ENCODE results near the gene SLC25A3.

SLC25A3 gene

GRCh38 chr12:98644433-98644711 lies 50.9 kb downstream of the SLC25A3 start:
- H3K9me3 Mint-ChIP-seq = no peaks in the 10 kb centered on the region
- peaks cover 22% of the 10 kb centered on the region for H3K4me1 Mint-ChIP-seq
- no peaks in the 10 kb centered on the region for H3K27me3 Mint-ChIP-seq (ENCODE audit: low read depth)
- H3K27ac Mint-ChIP-seq = peak overlapping the region; percentile 90 to 95 (median 94)
- peak in 1 of 3 experiments; percentile 14 for TF ChIP-seq CTCF (IDR thresholded peaks at IDR 0.05; ENCODE audit: unreplicated experiment in 3 of 3)
- H3K4me3 Mint-ChIP-seq = peak overlapping the region; percentile 98 to 100 (median 99)
- H3K36me3 Mint-ChIP-seq (ENCODE audit: low read depth) = peaks cover 12% of the 10 kb centered on the region

- Mint-ChIP-seq H3K9me3 (no peaks in the 10 kb centered on the region), H3K27ac (peak within 1 kb of the TSS; percentile 90 to 95 (median 94)), H3K4me3 (peak within 1 kb of the TSS; percentile 98 to 100 (median 99)), H3K36me3 (ENCODE audit: low read depth) (peaks cover 18% of the 10 kb centered on the region), H3K4me1 (peaks cover 22% of the 10 kb centered on the region), H3K27me3 (ENCODE audit: low read depth) (no peaks in the 10 kb centered on the region)
- no peak for TF ChIP-seq CTCF (IDR thresholded peaks at IDR 0.05; ENCODE audit: unreplicated experiment in 3 of 3)
Measured at GRCh38 chr12:98644712-98645571, 51.5 kb downstream of the SLC25A3 start, which contains the start of the genes APAF1 and IKBIP. TSS of gene APAF1 (plus strand) at chr12:98645290. CDS start at chr12:98648360, 3,070 bp downstream. TSS of gene IKBIP (minus strand) at chr12:98644788. CDS start at chr12:98644701, 87 bp downstream.

- peak overlapping the region; percentile 78 to 90 (median 90) for H3K27ac Mint-ChIP-seq
- peaks cover 21% of the 10 kb centered on the region for H3K36me3 Mint-ChIP-seq (ENCODE audit: low read depth)
- no peaks in the 10 kb centered on the region for H3K9me3 Mint-ChIP-seq
- no peaks in the 10 kb centered on the region for H3K27me3 Mint-ChIP-seq (ENCODE audit: low read depth)
- peaks cover 22% of the 10 kb centered on the region for H3K4me1 Mint-ChIP-seq
- peak overlapping the region; percentile 92 to 99 (median 98) for H3K4me3 Mint-ChIP-seq
- no peak for TF ChIP-seq CTCF (IDR thresholded peaks at IDR 0.05; ENCODE audit: unreplicated experiment in 3 of 3)
Measured at GRCh38 chr12:98645572-98646067, 52.1 kb downstream of the SLC25A3 start.

- no peak for TF ChIP-seq CTCF (IDR thresholded peaks at IDR 0.05; ENCODE audit: unreplicated experiment in 3 of 3)
- Mint-ChIP-seq H3K36me3 (ENCODE audit: low read depth) (peaks cover 28% of the 10 kb centered on the region), H3K4me1 (peaks cover 22% of the 10 kb centered on the region), H3K27me3 (ENCODE audit: low read depth) (no peaks in the 10 kb centered on the region), H3K27ac (peak overlapping the region; percentile 20 to 90 (median 84)), H3K4me3 (peak overlapping the region; percentile 92 to 99 (median 98)), H3K9me3 (no peaks in the 10 kb centered on the region)
Measured at GRCh38 chr12:98646294-98647090, 53.0 kb downstream of the SLC25A3 start.

- Mint-ChIP-seq H3K36me3 (ENCODE audit: low read depth) (peaks cover 37% of the 10 kb centered on the region), H3K4me3 (no peak overlapping the region), H3K4me1 (peaks cover 21% of the 10 kb centered on the region), H3K27me3 (ENCODE audit: low read depth) (no peaks in the 10 kb centered on the region), H3K27ac (no peak overlapping the region), H3K9me3 (no peaks in the 10 kb centered on the region)
- TF ChIP-seq CTCF (IDR thresholded peaks at IDR 0.05; ENCODE audit: unreplicated experiment in 3 of 3) = no peak
Measured at GRCh38 chr12:98651328-98651727, 57.8 kb downstream of the SLC25A3 start.
